GM10248 (cell line): ENCODE results near the gene C18orf32.
"Not testable (repeated sequence)": the region's sequence is repeated elsewhere in the genome, so short reads cannot be mapped to it uniquely, and the experiment has no call there.

Experiments
- CTCF ChIA-PET: fragments of 300-600 bp; sonication (Branson Sonifier 250); formaldehyde crosslinking; extraction: SDS; loops from one replicate; lab custom pipeline; 2021; ENCODE audit warnings: antibody characterized with exemption; lab: Yijun Ruan, JAX
- POLR2A ChIA-PET: fragments of 350-650 bp; sonication (Branson Sonifier 250); formaldehyde crosslinking; extraction: SDS; loops from one replicate; lab custom pipeline; 2020; ENCODE audit warnings: antibody characterized with exemption; lab: Yijun Ruan, JAX
- DNase-seq: peaks from one replicate; pipeline ENCODE4 v3.0.0; 2012; ENCODE audit errors: extremely low spot score
- TF ChIP-seq, protein P1 (sequence below): IDR thresholded peaks from 2 replicates; pipeline ENCODE4 v1.5.1; 2012; ENCODE audit warnings: mild to moderate bottlenecking, low read depth; ENCODE audit errors: extremely low read depth, missing control alignments, control extremely low read depth

The C18orf32 gene

GRCh38 chr18:49483198-49483597 lies 3.8 kb downstream of the C18orf32 start:
- POLR2A ChIA-PET: interaction anchor here (0.6 to 2.4 kb wide), 2 partner anchors 22 to 23 kb away, joined by 6 to 7 read pairs; partner anchors contain the start of gene DYM
- CTCF ChIA-PET: interaction anchor here (0.9 to 2.2 kb wide), 6 partner anchors 14 to 1008 kb away, joined by 3 to 6 read pairs (median 4); no protein-coding TSS in a partner anchor
- no peak for DNase-seq
- TF ChIP-seq, protein P1, sequence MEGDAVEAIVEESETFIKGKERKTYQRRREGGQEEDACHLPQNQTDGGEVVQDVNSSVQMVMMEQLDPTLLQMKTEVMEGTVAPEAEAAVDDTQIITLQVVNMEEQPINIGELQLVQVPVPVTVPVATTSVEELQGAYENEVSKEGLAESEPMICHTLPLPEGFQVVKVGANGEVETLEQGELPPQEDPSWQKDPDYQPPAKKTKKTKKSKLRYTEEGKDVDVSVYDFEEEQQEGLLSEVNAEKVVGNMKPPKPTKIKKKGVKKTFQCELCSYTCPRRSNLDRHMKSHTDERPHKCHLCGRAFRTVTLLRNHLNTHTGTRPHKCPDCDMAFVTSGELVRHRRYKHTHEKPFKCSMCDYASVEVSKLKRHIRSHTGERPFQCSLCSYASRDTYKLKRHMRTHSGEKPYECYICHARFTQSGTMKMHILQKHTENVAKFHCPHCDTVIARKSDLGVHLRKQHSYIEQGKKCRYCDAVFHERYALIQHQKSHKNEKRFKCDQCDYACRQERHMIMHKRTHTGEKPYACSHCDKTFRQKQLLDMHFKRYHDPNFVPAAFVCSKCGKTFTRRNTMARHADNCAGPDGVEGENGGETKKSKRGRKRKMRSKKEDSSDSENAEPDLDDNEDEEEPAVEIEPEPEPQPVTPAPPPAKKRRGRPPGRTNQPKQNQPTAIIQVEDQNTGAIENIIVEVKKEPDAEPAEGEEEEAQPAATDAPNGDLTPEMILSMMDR: no peak

DNA sequence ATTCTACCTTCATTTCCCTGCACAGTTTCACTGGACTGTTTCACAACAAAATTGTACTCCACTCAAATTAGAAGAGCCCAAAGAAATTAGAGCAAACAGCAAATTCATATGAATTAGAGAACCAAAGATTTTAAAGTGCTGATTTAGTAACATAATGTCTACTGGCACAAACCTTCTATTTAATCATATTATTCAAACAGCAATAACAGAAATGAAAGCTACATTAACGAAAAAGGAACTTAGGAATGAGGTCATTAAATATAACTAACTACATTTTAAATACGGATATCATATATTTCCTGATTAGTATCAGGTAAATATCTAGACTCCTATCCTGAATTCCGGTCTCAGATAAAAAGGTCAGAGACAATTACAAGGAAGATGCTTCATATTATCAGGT lies 5.1 kb downstream of the C18orf32 start:
- TF ChIP-seq, protein P1: no peak
- POLR2A ChIA-PET: no interaction called here
- no peak for DNase-seq

GRCh38 chr18:49481317-49481716 lies 5.7 kb downstream of the C18orf32 start:
- TF ChIP-seq, protein P1: no peak
- POLR2A ChIA-PET: no interaction called here
- CTCF ChIA-PET: no interaction called here
- no peak for DNase-seq

More for the DNA sequence above, 5.1 kb downstream of the C18orf32 start:
- CTCF ChIA-PET: interaction anchor here (1.8 to 2.2 kb wide), 2 partner anchors 17 to 22 kb away, joined by 6 read pairs; no protein-coding TSS in a partner anchor

DNA sequence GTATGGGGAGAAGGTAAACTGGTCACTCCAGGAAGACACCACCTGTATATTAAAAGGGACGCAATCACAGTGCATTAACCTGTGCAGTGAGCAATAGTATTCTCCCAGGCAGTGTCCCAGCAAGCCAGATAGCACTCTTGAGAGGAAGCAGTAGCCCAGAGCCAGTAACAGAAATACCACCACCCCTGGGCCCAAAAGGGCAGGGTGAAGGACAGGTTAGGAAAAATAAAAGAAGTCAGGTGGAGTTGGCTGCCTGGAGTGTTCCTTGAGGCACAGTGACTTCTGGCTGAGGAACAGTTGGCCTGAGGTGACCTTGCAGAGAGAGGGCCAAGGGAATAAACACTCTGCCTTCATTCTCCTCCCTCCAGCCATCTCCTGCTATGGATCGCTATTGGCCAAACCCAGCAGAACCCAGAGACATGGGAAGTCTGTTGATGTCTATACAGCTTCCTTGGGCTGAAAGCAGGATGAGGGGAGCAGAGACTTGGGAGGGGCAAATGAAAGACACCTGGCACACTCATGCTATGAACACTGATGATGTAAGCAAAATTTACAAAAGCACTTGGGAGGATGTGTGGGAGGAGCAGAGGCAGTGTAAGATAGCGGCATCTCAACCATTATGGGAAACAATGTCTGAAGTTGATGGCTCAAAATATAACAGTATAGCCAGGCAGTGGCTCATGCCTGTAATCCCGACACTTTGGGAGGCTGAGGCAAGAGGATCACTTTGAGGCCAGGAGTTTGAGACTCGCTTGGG lies 7.5 kb downstream of the C18orf32 start:
- TF ChIP-seq, protein P1: no peak
- ChIA-PET POLR2A (no interaction called here), CTCF (interaction anchor here (1.1 kb wide), 1 partner anchor 31 kb away, joined by 3 read pairs; no protein-coding TSS in a partner anchor)
- DNase-seq: no peak

DNA sequence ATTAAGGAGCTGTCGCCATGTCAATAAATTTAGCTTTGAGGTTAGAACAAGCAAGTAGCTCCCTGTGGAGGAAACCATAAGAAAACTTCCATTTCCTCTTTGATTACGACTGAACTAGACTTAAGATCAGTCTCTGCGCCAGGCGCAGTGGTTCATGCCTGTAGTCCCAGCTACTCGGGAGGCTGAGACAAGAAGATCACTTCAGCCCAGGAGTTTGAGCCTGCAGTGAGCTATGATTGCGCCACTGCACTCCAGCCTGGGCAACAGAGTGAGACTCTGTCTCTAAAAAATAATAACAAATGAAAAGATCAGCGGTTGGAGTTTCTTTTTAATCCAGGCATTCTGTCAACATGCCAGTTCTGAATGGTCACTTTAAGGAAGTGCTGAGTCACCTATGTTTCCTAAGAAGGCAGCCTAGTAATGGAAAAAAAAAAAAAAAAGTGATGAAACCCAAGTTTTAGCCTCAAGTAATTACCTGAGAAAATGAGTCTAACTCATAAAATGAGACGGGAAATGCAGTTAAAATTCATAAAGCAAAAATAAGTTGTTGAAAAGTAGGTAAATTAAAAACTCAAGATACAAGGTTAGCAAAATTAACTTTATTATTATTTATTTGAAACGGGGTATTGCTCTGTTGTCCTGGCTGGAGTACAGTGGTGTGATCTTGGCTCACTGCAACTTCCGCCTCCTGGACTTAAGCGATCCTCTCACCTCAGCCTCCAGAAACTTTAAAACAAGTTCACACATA lies 10.2 kb downstream of the C18orf32 start:
- DNase-seq: no peak
- CTCF ChIA-PET: interaction anchor here (0.7 to 2.5 kb wide), 11 partner anchors 12 to 791 kb away, joined by 3 to 7 read pairs (median 3); no protein-coding TSS in a partner anchor
- POLR2A ChIA-PET: interaction anchor here (0.7 to 3.2 kb wide), 3 partner anchors 11 to 281 kb away, joined by 3 to 16 read pairs (median 4); partner anchors contain the start of gene C18orf32
- TF ChIP-seq, protein P1: no peak

DNA sequence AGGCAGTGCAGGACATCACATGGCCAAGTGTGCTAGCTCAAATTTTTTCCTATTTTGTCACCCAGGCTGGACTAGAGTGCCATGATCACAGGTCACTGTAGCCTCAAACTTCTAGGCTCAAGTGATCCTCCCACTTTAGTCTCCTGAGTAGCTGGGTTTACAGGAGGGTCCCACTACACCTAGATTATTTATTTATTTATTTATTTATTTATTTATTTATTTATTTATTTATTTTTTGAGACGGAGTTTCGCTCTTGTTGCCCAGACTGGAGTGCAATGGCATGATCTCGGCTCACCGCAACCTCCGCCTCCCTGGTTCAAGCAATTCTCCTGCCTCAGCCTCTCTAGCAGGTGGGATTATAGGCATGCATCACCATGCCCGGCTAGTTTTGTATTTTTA lies 12.1 kb downstream of the C18orf32 start:
- ChIA-PET POLR2A (interaction anchor here (0.6 kb wide), 1 partner anchor 9 kb away, joined by 3 read pairs; no protein-coding TSS in a partner anchor), CTCF (interaction anchor here (2.3 to 2.8 kb wide), 2 partner anchors 10 to 16 kb away, joined by 6 to 8 read pairs; no protein-coding TSS in a partner anchor)

More for the DNA sequence above, 12.1 kb downstream of the C18orf32 start:
- not testable (repeated sequence) for DNase-seq
